RWPE2 (cell line): Measurements from ENCODE around the gene ATXN7.
A peak's percentile ranks its signal among the peaks of the same experiment; 100 is the strongest.

Source experiments
- ATAC-seq: fragments of 200-7000 bp; cut with Tn5 transposase; 3 replicates; pipeline ENCODE4 v1.9.1; 2021; ENCODE audit warnings: low read depth
- DNase-seq: peaks from one replicate; pipeline ENCODE4 v3.0.0-alpha.2; 2020; ENCODE audit warnings: low spot score
- H3K27ac ChIP-seq: fragments of 450-650 bp; 2 replicates; pipeline ENCODE4 v1.5.1; 2017; ENCODE audit warnings: mild to moderate bottlenecking; ENCODE audit not compliant: poor library complexity, severe bottlenecking
- H3K27me3 ChIP-seq: fragments of 250-450 bp; sonication (Bioruptor Pico); 2 replicates; pipeline ENCODE4 v1.5.1; 2021; ENCODE audit warnings: mild to moderate bottlenecking, moderate library complexity; ENCODE audit not compliant: insufficient read depth, poor library complexity, severe bottlenecking
- H3K36me3 ChIP-seq: fragments of 250-450 bp; sonication (Bioruptor Pico); 2 replicates; pipeline ENCODE4 v1.5.1; 2020; ENCODE audit warnings: low read depth, mild to moderate bottlenecking, moderate library complexity
- H3K4me1 ChIP-seq: fragments of 250-450 bp; sonication (Bioruptor Pico); 2 replicates; pipeline ENCODE4 v1.5.1; 2021; ENCODE audit warnings: mild to moderate bottlenecking, moderate library complexity; ENCODE audit not compliant: insufficient read depth, poor library complexity, severe bottlenecking
- H3K4me3 ChIP-seq: fragments of 250-450 bp; sonication (Bioruptor Pico); 2 replicates; pipeline ENCODE4 v1.5.1; 2021; ENCODE audit warnings: mild to moderate bottlenecking, moderate library complexity; ENCODE audit not compliant: severe bottlenecking
- H3K9me3 ChIP-seq: fragments of 250-450 bp; sonication (Bioruptor Pico); 2 replicates; pipeline ENCODE4 v1.5.1; 2021; ENCODE audit warnings: mild to moderate bottlenecking, moderate library complexity; ENCODE audit not compliant: severe bottlenecking
- CTCF ChIP-seq: fragments of 450-650 bp; IDR thresholded peaks from one replicate; pipeline ENCODE4 v1.5.1; 2017; ENCODE audit warnings: mild to moderate bottlenecking, moderate library complexity; ENCODE audit not compliant: poor library complexity, severe bottlenecking

ATXN7 gene

GRCh38 chr3:64010199-64010598 is 146.5 kb downstream of the ATXN7 start:
- DNase-seq (no peak), ATAC-seq (no peak)
- Histone ChIP-seq H3K36me3 (peaks cover 96% of the 10 kb centered on the region), H3K4me1 (peaks cover 2% of the 10 kb centered on the region), H3K27ac (no peak overlapping the region), H3K9me3 (no peaks in the 10 kb centered on the region), H3K27me3 (no peaks in the 10 kb centered on the region), H3K4me3 (no peak overlapping the region)
- no peak for TF ChIP-seq CTCF

GRCh38 chr3:64011685-64012084 is 148.0 kb downstream of the ATXN7 start:
- H3K27me3 ChIP-seq: no peaks in the 10 kb centered on the region
- no peak overlapping the region for H3K4me3 ChIP-seq
- TF ChIP-seq CTCF: no peak
- DNase-seq: no peak
- peaks cover 2% of the 10 kb centered on the region for H3K4me1 ChIP-seq
- no peaks in the 10 kb centered on the region for H3K9me3 ChIP-seq
- ATAC-seq: peak; percentile 92
- H3K36me3 ChIP-seq: peaks cover 99% of the 10 kb centered on the region
- H3K27ac ChIP-seq: peak overlapping the region; percentile 20

- peaks cover 100% of the 10 kb centered on the region for H3K36me3 ChIP-seq
- peaks cover 2% of the 10 kb centered on the region for H3K4me1 ChIP-seq
- peak overlapping the region; percentile 72 for H3K27ac ChIP-seq
- H3K9me3 ChIP-seq: no peaks in the 10 kb centered on the region
- no peaks in the 10 kb centered on the region for H3K27me3 ChIP-seq
- TF ChIP-seq CTCF: no peak
- DNase-seq: no peak
- no peak overlapping the region for H3K4me3 ChIP-seq
- peak; percentile 66 for ATAC-seq
Measured at GRCh38 chr3:64016941-64017620, 153.4 kb downstream of the ATXN7 start.

- TF ChIP-seq CTCF: no peak
- peaks cover 81% of the 10 kb centered on the region for H3K36me3 ChIP-seq
- DNase-seq: no peak
- peak overlapping the region; percentile 72 for H3K27ac ChIP-seq
- H3K4me1 ChIP-seq: peaks cover 5% of the 10 kb centered on the region
- no peak for ATAC-seq
- no peak overlapping the region for H3K4me3 ChIP-seq
- H3K9me3 ChIP-seq: no peaks in the 10 kb centered on the region
- no peaks in the 10 kb centered on the region for H3K27me3 ChIP-seq
Measured at GRCh38 chr3:64019271-64019670, 155.6 kb downstream of the ATXN7 start.

- peaks cover 75% of the 10 kb centered on the region for H3K36me3 ChIP-seq
Measured at GRCh38 chr3:64019879-64020278, 156.2 kb downstream of the ATXN7 start.

More at GRCh38 chr3:64019879-64020278, 156.2 kb downstream of the ATXN7 start:
- ATAC-seq (no peak), DNase-seq (no peak)
- no peaks in the 10 kb centered on the region for H3K9me3 ChIP-seq
- no peak overlapping the region for H3K27ac ChIP-seq
- no peak overlapping the region for H3K4me3 ChIP-seq
- no peak for TF ChIP-seq CTCF
- peaks cover 5% of the 10 kb centered on the region for H3K4me1 ChIP-seq
- H3K27me3 ChIP-seq: no peaks in the 10 kb centered on the region
